ENCODE measurements around the gene ATP5ME. TPM values are rescaled to one million over a fixed set of nuclear protein-coding genes. Genes with fewer than 3 reads are reported as not detected.

The ATP5ME gene
- total and polyA plus RNA-seq, 4 donors: 31.4 to 621 (median 169) TPM

GRCh38 chr4:656436-657337 is 17.4 kb downstream of the ATP5ME start:
- TF ChIP-seq TAF1 (conservative IDR thresholded peaks at IDR 0.05) (no peak), FOXA1 (IDR thresholded peaks at IDR 0.05) (no peak)
- no peak overlapping the region for H3K9ac ChIP-seq (ENCODE audit: low read depth in 1 of 2, low read length in 2 of 2)
- WGBS: 86% methylated on average over 58 of the region's 58 CpGs
- H3K36me3 ChIP-seq (ENCODE audit: control insufficient read depth in 4 of 4, insufficient read depth in 3 of 4, low read depth in 1 of 4, low read length in 3 of 4): no peaks in the 10 kb centered on the region
- no peaks in the 10 kb centered on the region for H3K9me3 ChIP-seq (ENCODE audit: control insufficient read depth in 4 of 4, low read length in 3 of 4)
- no peaks in the 10 kb centered on the region for H3K4me1 ChIP-seq (ENCODE audit: control insufficient read depth in 4 of 4, insufficient read depth in 4 of 4, low read length in 3 of 4)
- no peak overlapping the region for H3K27ac ChIP-seq (ENCODE audit: low read depth in 1 of 2, low read length in 2 of 2)
- H3K4me3 ChIP-seq (ENCODE audit: low read depth in 1 of 3, low read length in 3 of 3): no peak overlapping the region
- no peak for DNase-seq (ENCODE audit: low spot score)
- H3K27me3 ChIP-seq (ENCODE audit: control insufficient read depth in 4 of 4, insufficient read depth in 4 of 4, low read length in 3 of 4): peaks cover 0 to 2% (median 0%) of the 10 kb centered on the region in 4 donors

GRCh38 chr4:655464-656151 is 18.5 kb downstream of the ATP5ME start:
- Histone ChIP-seq H3K27ac (ENCODE audit: low read depth in 1 of 2, low read length in 2 of 2) (no peak overlapping the region), H3K4me3 (ENCODE audit: low read depth in 1 of 3, low read length in 3 of 3) (no peak overlapping the region), H3K9ac (ENCODE audit: low read depth in 1 of 2, low read length in 2 of 2) (no peak overlapping the region), H3K36me3 (ENCODE audit: control insufficient read depth in 4 of 4, insufficient read depth in 3 of 4, low read depth in 1 of 4, low read length in 3 of 4) (no peaks in the 10 kb centered on the region), H3K9me3 (ENCODE audit: control insufficient read depth in 4 of 4, low read length in 3 of 4) (no peaks in the 10 kb centered on the region), H3K4me1 (ENCODE audit: control insufficient read depth in 4 of 4, insufficient read depth in 4 of 4, low read length in 3 of 4) (no peaks in the 10 kb centered on the region), H3K27me3 (ENCODE audit: control insufficient read depth in 4 of 4, insufficient read depth in 4 of 4, low read length in 3 of 4) (peaks cover 0 to 2% (median 0%) of the 10 kb centered on the region in 4 donors)
- TF ChIP-seq GABPA (IDR thresholded peaks at IDR 0.05 in 1 of 2, conservative IDR thresholded peaks at IDR 0.05 in 1 of 2) (no peak), EGR1 (IDR thresholded peaks at IDR 0.05; ENCODE audit: low read depth in 2 of 2) (no peak), MAX (IDR thresholded peaks at IDR 0.05) (no peak), FOXA1 (IDR thresholded peaks at IDR 0.05) (no peak), FOXA2 (IDR thresholded peaks at IDR 0.05) (no peak), ATF3 (IDR thresholded peaks at IDR 0.05) (no peak), RAD21 (IDR thresholded peaks at IDR 0.05) (no peak), RXRA (IDR thresholded peaks at IDR 0.05) (no peak), NR2F2 (IDR thresholded peaks at IDR 0.05) (no peak), YY1 (IDR thresholded peaks at IDR 0.05) (no peak)
- 61% methylated on average over 26 of the region's 26 CpGs for WGBS
- no peak for DNase-seq (ENCODE audit: low spot score)

- WGBS: 65% methylated on average over 17 of the region's 17 CpGs
- no peaks in the 10 kb centered on the region for H3K9me3 ChIP-seq (ENCODE audit: control insufficient read depth in 4 of 4, low read length in 3 of 4)
- no peak overlapping the region for H3K9ac ChIP-seq (ENCODE audit: low read depth in 1 of 2, low read length in 2 of 2)
- H3K27me3 ChIP-seq (ENCODE audit: control insufficient read depth in 4 of 4, insufficient read depth in 4 of 4, low read length in 3 of 4): peaks cover 0 to 3% (median 1%) of the 10 kb centered on the region in 4 donors
- TF ChIP-seq JUND (IDR thresholded peaks at IDR 0.05) (no peak), MAX (IDR thresholded peaks at IDR 0.05) (no peak), GABPA (IDR thresholded peaks at IDR 0.05 in 1 of 2, conservative IDR thresholded peaks at IDR 0.05 in 1 of 2) (no peak), CTCF (IDR thresholded peaks at IDR 0.05; ENCODE audit: low read depth, low read length, missing input control) (no peak), SP1 (IDR thresholded peaks at IDR 0.05) (no peak), NR2F2 (IDR thresholded peaks at IDR 0.05) (no peak), TAF1 (conservative IDR thresholded peaks at IDR 0.05) (no peak), FOXA2 (IDR thresholded peaks at IDR 0.05) (no peak), REST (IDR thresholded peaks at IDR 0.05) (no peak), EGR1 (IDR thresholded peaks at IDR 0.05; ENCODE audit: low read depth in 2 of 2) (no peak), YY1 (IDR thresholded peaks at IDR 0.05) (no peak)
- no peaks in the 10 kb centered on the region for H3K4me1 ChIP-seq (ENCODE audit: control insufficient read depth in 4 of 4, insufficient read depth in 4 of 4, low read length in 3 of 4)
- no peak for DNase-seq (ENCODE audit: low spot score)
- no peak overlapping the region for H3K4me3 ChIP-seq (ENCODE audit: low read depth in 1 of 3, low read length in 3 of 3)
- H3K27ac ChIP-seq (ENCODE audit: low read depth in 1 of 2, low read length in 2 of 2): no peak overlapping the region
- H3K36me3 ChIP-seq (ENCODE audit: control insufficient read depth in 4 of 4, insufficient read depth in 3 of 4, low read depth in 1 of 4, low read length in 3 of 4): no peaks in the 10 kb centered on the region
Measured at GRCh38 chr4:654871-655463, 19.1 kb downstream of the ATP5ME start.

Data from liver (tissue), 9 donors.